Measurements from ENCODE around the gene GBF1. TPM values are rescaled to one million over a fixed set of nuclear protein-coding genes. Genes with fewer than 3 reads are reported as not detected.
"Not testable (repeated sequence)": the region's sequence is repeated elsewhere in the genome, so short reads cannot be mapped to it uniquely, and the experiment has no call there.

Gene GBF1
- total RNA-seq, 2 experiments from 2014 or later: 28.8 to 30.9 TPM

DNA sequence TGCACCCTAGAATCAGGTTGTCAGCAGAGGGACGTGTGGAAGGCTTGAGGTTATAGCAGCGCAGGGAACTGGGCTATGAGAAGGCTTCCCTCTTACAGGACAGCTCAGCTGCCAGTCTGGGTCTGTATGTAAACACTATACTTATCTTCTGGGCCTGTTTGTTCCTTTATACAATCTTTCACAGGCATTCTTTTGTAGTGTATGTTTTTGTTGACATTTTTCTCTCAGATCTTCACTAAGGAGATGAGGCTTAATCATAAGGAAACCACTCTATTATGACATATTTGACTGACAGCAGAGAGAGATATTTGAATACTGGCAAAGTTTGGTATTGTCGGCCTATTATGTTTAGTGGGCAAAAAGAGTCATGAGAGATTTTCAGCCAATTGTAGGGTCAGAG, 929 bp downstream of the GBF1 start:
- ATAC-seq (ENCODE audit: poor library complexity): no peak
- Mint-ChIP-seq H3K4me1 (ENCODE audit: low read depth) (peaks cover 54% of the 10 kb centered on the region), H3K36me3 (ENCODE audit: low read depth) (peaks cover 25% of the 10 kb centered on the region), H3K9me3 (no peaks in the 10 kb centered on the region), H3K4me3 (peak overlapping the region; percentile 96), H3K27ac (peak overlapping the region; percentile 86), H3K27me3 (peaks cover 30% of the 10 kb centered on the region)
- Histone ChIP-seq H3K36me3 (ENCODE audit: insufficient read depth, low read length) (peaks cover 16% of the 10 kb centered on the region), H3K27ac (ENCODE audit: low read depth in 1 of 2, low read length in 2 of 2) (no peak overlapping the region), H3K27me3 (ENCODE audit: control insufficient read depth in 1 of 2, insufficient read depth in 2 of 2, low read length in 2 of 2) (peaks cover 11 to 20% of the 10 kb centered on the region in 2 experiments), H3K9me3 (ENCODE audit: control insufficient read depth in 1 of 2, insufficient read depth in 1 of 2, low read length in 2 of 2) (no peaks in the 10 kb centered on the region), H3K4me1 (ENCODE audit: insufficient read depth, low read length) (peaks cover 54% of the 10 kb centered on the region), H3K4me3 (ENCODE audit: low read length) (peak overlapping the region; percentile 74)
- CTCF ChIA-PET: interaction anchor here (9.2 kb wide), 1 partner anchor 15 kb away, joined by 79 read pairs; no protein-coding TSS in a partner anchor
- intact Hi-C loops (cut with DNase I, micrococcal nuclease): loop anchor here (5.0 kb wide), 3 partner anchors 106 to 409 kb away; partner anchors contain the start of gene NFKB2 (in 1 of the 2)
- DNase-seq: no peak
- POLR2A ChIA-PET: interaction anchor here (0.6 to 1.1 kb wide), 2 partner anchors 15 to 20 kb away, joined by 3 read pairs; no protein-coding TSS in a partner anchor
- no peak for TF ChIP-seq CTCF (IDR thresholded peaks at IDR 0.05)

- H3K36me3 ChIP-seq (ENCODE audit: insufficient read depth, low read length): peaks cover 16% of the 10 kb centered on the region
- CTCF ChIA-PET: interaction anchor here (0.9 to 9.2 kb wide), 3 partner anchors 16 to 670 kb away, joined by 3 to 79 read pairs (median 3); partner anchors contain the start of gene CNNM2
- intact Hi-C loops (cut with DNase I, micrococcal nuclease): loop anchor here (5.0 kb wide), 3 partner anchors 105 to 410 kb away; partner anchors contain the start of gene NFKB2 (in 1 of the 2)
- peaks cover 3 to 7% of the 10 kb centered on the region in 2 experiments for H3K27me3 ChIP-seq (ENCODE audit: control insufficient read depth in 1 of 2, insufficient read depth in 2 of 2, low read length in 2 of 2)
- Mint-ChIP-seq H3K4me3 (peak overlapping the region; percentile 96), H3K27me3 (peaks cover 15% of the 10 kb centered on the region), H3K36me3 (ENCODE audit: low read depth) (peaks cover 25% of the 10 kb centered on the region), H3K9me3 (no peaks in the 10 kb centered on the region), H3K4me1 (ENCODE audit: low read depth) (peaks cover 46% of the 10 kb centered on the region), H3K27ac (no peak overlapping the region)
- POLR2A ChIA-PET: no interaction called here
- ATAC-seq (ENCODE audit: poor library complexity) (no peak), DNase-seq (no peak)
- no peak for TF ChIP-seq CTCF (IDR thresholded peaks at IDR 0.05)
- H3K4me3 ChIP-seq (ENCODE audit: low read length): no peak overlapping the region
- no peaks in the 10 kb centered on the region for H3K9me3 ChIP-seq (ENCODE audit: control insufficient read depth in 1 of 2, insufficient read depth in 1 of 2, low read length in 2 of 2)
- H3K4me1 ChIP-seq (ENCODE audit: insufficient read depth, low read length): peaks cover 41% of the 10 kb centered on the region
- H3K27ac ChIP-seq (ENCODE audit: low read depth in 1 of 2, low read length in 2 of 2): no peak overlapping the region
Observed at GRCh38 chr10:102247734-102248133, 2.4 kb downstream of the GBF1 start.

- H3K27ac ChIP-seq (ENCODE audit: low read depth in 1 of 2, low read length in 2 of 2); H3K27me3 ChIP-seq (ENCODE audit: control insufficient read depth in 1 of 2, insufficient read depth in 2 of 2, low read length in 2 of 2); H3K4me3 Mint-ChIP-seq; intact Hi-C loops (cut with DNase I, micrococcal nuclease); POLR2A ChIA-PET; DNase-seq; H3K27me3 Mint-ChIP-seq; H3K27ac Mint-ChIP-seq; H3K4me3 ChIP-seq (ENCODE audit: low read length); ATAC-seq (ENCODE audit: poor library complexity); H3K9me3 Mint-ChIP-seq; H3K9me3 ChIP-seq (ENCODE audit: control insufficient read depth in 1 of 2, insufficient read depth in 1 of 2, low read length in 2 of 2): not testable (repeated sequence)
- H3K36me3 Mint-ChIP-seq (ENCODE audit: low read depth): peaks cover 34% of the 10 kb centered on the region
- H3K4me1 ChIP-seq (ENCODE audit: insufficient read depth, low read length): peaks cover 18% of the 10 kb centered on the region
- H3K4me1 Mint-ChIP-seq (ENCODE audit: low read depth): peaks cover 40% of the 10 kb centered on the region
- peaks cover 22% of the 10 kb centered on the region for H3K36me3 ChIP-seq (ENCODE audit: insufficient read depth, low read length)
- CTCF ChIA-PET: interaction anchor here (0.8 to 1.9 kb wide), 2 partner anchors 21 to 22 kb away, joined by 4 to 11 read pairs; no protein-coding TSS in a partner anchor
Observed at GRCh38 chr10:102252508-102252907, 7.2 kb downstream of the GBF1 start.
